ENCODE data around the gene FHL1. TPM values are rescaled to one million over a fixed set of nuclear protein-coding genes. Genes with fewer than 3 reads are reported as not detected.
A peak's percentile ranks its signal among the peaks of the same experiment; 100 is the strongest.

The FHL1 gene
- total and polyA plus RNA-seq, 2 of the 4 experiments (the other 2 are of a cell fraction), result 69.4 to 72.9 TPM

DNA sequence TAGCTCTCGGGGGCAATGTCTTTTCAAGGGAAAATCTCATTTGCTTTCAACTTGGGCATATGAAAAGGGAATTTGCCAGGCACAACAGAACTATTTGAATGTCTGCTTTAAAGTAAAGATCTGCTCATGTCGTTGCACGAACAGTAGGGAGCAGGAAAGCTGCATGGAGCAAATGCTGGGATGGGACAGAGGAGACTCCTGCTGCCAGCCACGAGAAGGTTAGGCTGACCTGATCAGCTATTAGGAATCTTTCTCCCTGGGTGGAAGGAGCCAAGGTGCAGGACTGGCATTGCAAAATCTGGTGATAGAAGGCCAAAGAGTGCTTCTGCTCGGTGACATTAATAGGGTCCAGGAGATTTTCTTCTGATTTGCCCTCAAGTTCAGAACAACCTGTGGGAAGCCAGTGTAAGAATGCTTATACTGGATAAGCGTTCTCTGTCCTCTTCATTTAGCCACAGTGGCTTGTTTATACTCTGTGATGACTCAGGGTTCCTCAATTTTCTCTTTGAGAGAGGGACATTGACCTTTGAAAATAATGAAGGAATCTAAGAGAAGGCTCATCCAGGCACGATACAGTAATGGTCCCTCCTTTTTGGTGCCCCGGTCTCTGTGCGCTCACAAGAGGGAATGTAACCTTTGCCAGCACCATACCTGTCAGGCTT lies 22.9 kb downstream of the FHL1 start:
- peak overlapping the region; percentile 55 for H3K9ac ChIP-seq (ENCODE audit: low read depth, low read length)
- CTCF ChIA-PET, result interaction anchor here (1.1 to 1.7 kb wide), 2 partner anchors 30 to 142 kb away, joined by 3 to 4 read pairs; no protein-coding TSS in a partner anchor
- no CpG with 5 or more reads among the region's 9 CpGs for WGBS, 2 experiments (ENCODE audit: extremely low coverage in 2 of 2, insufficient read length in 1 of 2)

More for the DNA sequence above, 22.9 kb downstream of the FHL1 start:
- Histone ChIP-seq H3K9me3 (ENCODE audit: control insufficient read depth, insufficient read depth, low read length) (no peaks in the 10 kb centered on the region), H4K8ac (ENCODE audit: low read depth in 2 of 2, low read length in 2 of 2) (peak overlapping the region; percentile 55 to 87; a peak in 3 of 4 replicates), H3K14ac (replicated peaks; ENCODE audit: low read depth, low read length) (peak overlapping the region; percentile 89), H3K27ac (ENCODE audit: insufficient read depth, low read length) (peak overlapping the region; percentile 100), H2AK9ac (replicated peaks; ENCODE audit: low read depth, low read length, poor library complexity) (no peak overlapping the region), H3K4me3 (ENCODE audit: insufficient read depth, low read depth, low read length) (no peak overlapping the region), H2BK20ac (ENCODE audit: low read depth, low read length) (peak overlapping the region; percentile 96), H3K9me1 (ENCODE audit: insufficient read depth, low read length) (peaks cover 8% of the 10 kb centered on the region), H3K27me3 (ENCODE audit: control insufficient read depth, insufficient read depth, low read length) (no peaks in the 10 kb centered on the region), H2BK120ac (ENCODE audit: low read depth, low read length) (peak overlapping the region; percentile 98), H2BK5ac (ENCODE audit: low read depth, low read length, poor library complexity, severe bottlenecking) (peak overlapping the region; percentile 92), H3K79me1 (ENCODE audit: low read depth in 1 of 2, low read length in 2 of 2) (peaks cover 3 to 17% of the 10 kb centered on the region in 2 experiments; a peak in 2 of 4 replicates), H2AFZ (replicated peaks; ENCODE audit: low read length, poor library complexity) (no peak overlapping the region), H2AK5ac (ENCODE audit: low read depth, low read length) (peak overlapping the region; percentile 85), H4K91ac (ENCODE audit: insufficient read depth, low read depth, low read length) (peak overlapping the region; percentile 96), H3K4me1 (ENCODE audit: control insufficient read depth, insufficient read depth, low read length) (peaks cover 19% of the 10 kb centered on the region), H4K5ac (ENCODE audit: low read depth, low read length) (peak overlapping the region; percentile 98), H3K4ac (ENCODE audit: low read depth, low read length) (peak overlapping the region; percentile 97), H3K4me2 (ENCODE audit: low read depth, low read length) (peak overlapping the region; percentile 95), H2BK15ac (ENCODE audit: low read depth, low read length) (peak overlapping the region; percentile 69; the same call in 1 of the 3 replicates), H3K36me3 (ENCODE audit: control insufficient read depth, insufficient read depth, low read length) (no peaks in the 10 kb centered on the region; the same call in 1 of the 2 replicates), H3K18ac (ENCODE audit: low read depth, low read length) (peak overlapping the region; percentile 99), H4K20me1 (ENCODE audit: insufficient read depth, low read length) (peaks cover 5% of the 10 kb centered on the region), H3K56ac (ENCODE audit: extremely low read depth, insufficient read depth, low read length) (peak overlapping the region; percentile 85; the same call in 1 of the 2 replicates), H3K23ac (ENCODE audit: low read depth, low read length) (peak overlapping the region; percentile 88)
- DNase-seq (peak; percentile 50), ATAC-seq (ENCODE audit: low read depth) (peak; percentile 55)
- BruUV-seq (replicated peaks), result TSS peak; percentile 20
- intact Hi-C loops (cut with micrococcal nuclease), result loop anchor here (1.0 to 5.0 kb wide), 2 partner anchors 44 to 327 kb away; partner anchors contain the start of gene HTATSF1
- in situ Hi-C loops (cut with MboI; ENCODE audit: low sequenced_read_pairs), result no loop called here
- dilution Hi-C loops (cut with HindIII; ENCODE audit: low sequenced_read_pairs, unreplicated experiment), result no loop called here
- POLR2A ChIA-PET (ENCODE audit: unreplicated experiment), result no interaction called here
- TF ChIP-seq POLR2A (IDR thresholded peaks at IDR 0.05; ENCODE audit: low read depth, low read length), result no peak
- TF ChIP-seq RAD21 (IDR thresholded peaks at IDR 0.05; ENCODE audit: low read length), result peak; percentile 50
- peak; percentile 35 for TF ChIP-seq SMC3 (IDR thresholded peaks at IDR 0.05; ENCODE audit: low read depth, low read length)
- no peak for TF ChIP-seq BHLHE40 (IDR thresholded peaks at IDR 0.05; ENCODE audit: low read depth, low read length)
- TF ChIP-seq, protein P1, sequence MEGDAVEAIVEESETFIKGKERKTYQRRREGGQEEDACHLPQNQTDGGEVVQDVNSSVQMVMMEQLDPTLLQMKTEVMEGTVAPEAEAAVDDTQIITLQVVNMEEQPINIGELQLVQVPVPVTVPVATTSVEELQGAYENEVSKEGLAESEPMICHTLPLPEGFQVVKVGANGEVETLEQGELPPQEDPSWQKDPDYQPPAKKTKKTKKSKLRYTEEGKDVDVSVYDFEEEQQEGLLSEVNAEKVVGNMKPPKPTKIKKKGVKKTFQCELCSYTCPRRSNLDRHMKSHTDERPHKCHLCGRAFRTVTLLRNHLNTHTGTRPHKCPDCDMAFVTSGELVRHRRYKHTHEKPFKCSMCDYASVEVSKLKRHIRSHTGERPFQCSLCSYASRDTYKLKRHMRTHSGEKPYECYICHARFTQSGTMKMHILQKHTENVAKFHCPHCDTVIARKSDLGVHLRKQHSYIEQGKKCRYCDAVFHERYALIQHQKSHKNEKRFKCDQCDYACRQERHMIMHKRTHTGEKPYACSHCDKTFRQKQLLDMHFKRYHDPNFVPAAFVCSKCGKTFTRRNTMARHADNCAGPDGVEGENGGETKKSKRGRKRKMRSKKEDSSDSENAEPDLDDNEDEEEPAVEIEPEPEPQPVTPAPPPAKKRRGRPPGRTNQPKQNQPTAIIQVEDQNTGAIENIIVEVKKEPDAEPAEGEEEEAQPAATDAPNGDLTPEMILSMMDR (conservative IDR thresholded peaks at IDR 0.05; ENCODE audit: low read depth, low read length), result peak; percentile 46
